ENCODE results near the gene DAPP1. TPM values are rescaled to one million over a fixed set of nuclear protein-coding genes. Genes with fewer than 3 reads are reported as not detected.

The DAPP1 gene
- total and polyA plus RNA-seq, 2 donors (not counting 3 experiments of a cell fraction or from before 2014, with no cell fraction given): not detected

- dilution Hi-C loops (cut with MboI; ENCODE audit: extremely low pct_ligation_motif_present, low sequenced_read_pairs): no loop called here
- Histone ChIP-seq H3K9me1 (replicated peaks; ENCODE audit: control insufficient read depth, extremely low read depth, insufficient read depth, low read length) (no peaks in the 10 kb centered on the region), H3K79me2 (ENCODE audit: control insufficient read depth, insufficient read depth, low read length) (no peaks in the 10 kb centered on the region), H3K9me3 (replicated peaks; ENCODE audit: control insufficient read depth, insufficient read depth, low read length) (no peaks in the 10 kb centered on the region), H3K4me3 (replicated peaks in 1 of 3; ENCODE audit: insufficient read depth in 1 of 3, low read depth in 1 of 3, low read length in 3 of 3) (no peak overlapping the region), H3K36me3 (ENCODE audit: control insufficient read depth in 2 of 2, extremely low read depth in 1 of 2, insufficient read depth in 2 of 2, low read length in 2 of 2) (no peaks in the 10 kb centered on the region), H4K20me1 (replicated peaks; ENCODE audit: control insufficient read depth, extremely low read depth, insufficient read depth, low read length) (no peaks in the 10 kb centered on the region), H2AFZ (ENCODE audit: low read depth, low read length) (no peak overlapping the region), H3K4me1 (ENCODE audit: control insufficient read depth, extremely low read depth, insufficient read depth, low read length) (no peaks in the 10 kb centered on the region), H3K9ac (replicated peaks; ENCODE audit: extremely low read depth, insufficient read depth, low read length) (no peak overlapping the region), H3K27me3 (ENCODE audit: control insufficient read depth in 2 of 2, insufficient read depth in 2 of 2, low read length in 2 of 2) (no peaks in the 10 kb centered on the region), H3K4me2 (ENCODE audit: insufficient read depth, low read length) (no peak overlapping the region), H3K27ac (ENCODE audit: insufficient read depth, low read depth, low read length) (no peak overlapping the region)
- ChIA-PET CTCF (no interaction called here), POLR2A (no interaction called here)
- FAIRE-seq (no peak), DNase-seq (ENCODE audit: low read depth, low spot score) (no peak)
- intact Hi-C loops (cut with micrococcal nuclease): no loop called here
- no TSS peak for BruUV-seq (replicated peaks)
- TF ChIP-seq POLR2AphosphoS5 (IDR thresholded peaks at IDR 0.05; ENCODE audit: insufficient read depth, low read depth, low read length): no peak
- TF ChIP-seq MYC (IDR thresholded peaks at IDR 0.05; ENCODE audit: low read depth, low read length): no peak
- TF ChIP-seq, protein P1, sequence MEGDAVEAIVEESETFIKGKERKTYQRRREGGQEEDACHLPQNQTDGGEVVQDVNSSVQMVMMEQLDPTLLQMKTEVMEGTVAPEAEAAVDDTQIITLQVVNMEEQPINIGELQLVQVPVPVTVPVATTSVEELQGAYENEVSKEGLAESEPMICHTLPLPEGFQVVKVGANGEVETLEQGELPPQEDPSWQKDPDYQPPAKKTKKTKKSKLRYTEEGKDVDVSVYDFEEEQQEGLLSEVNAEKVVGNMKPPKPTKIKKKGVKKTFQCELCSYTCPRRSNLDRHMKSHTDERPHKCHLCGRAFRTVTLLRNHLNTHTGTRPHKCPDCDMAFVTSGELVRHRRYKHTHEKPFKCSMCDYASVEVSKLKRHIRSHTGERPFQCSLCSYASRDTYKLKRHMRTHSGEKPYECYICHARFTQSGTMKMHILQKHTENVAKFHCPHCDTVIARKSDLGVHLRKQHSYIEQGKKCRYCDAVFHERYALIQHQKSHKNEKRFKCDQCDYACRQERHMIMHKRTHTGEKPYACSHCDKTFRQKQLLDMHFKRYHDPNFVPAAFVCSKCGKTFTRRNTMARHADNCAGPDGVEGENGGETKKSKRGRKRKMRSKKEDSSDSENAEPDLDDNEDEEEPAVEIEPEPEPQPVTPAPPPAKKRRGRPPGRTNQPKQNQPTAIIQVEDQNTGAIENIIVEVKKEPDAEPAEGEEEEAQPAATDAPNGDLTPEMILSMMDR (IDR thresholded peaks at IDR 0.05; ENCODE audit: extremely low read depth in 1 of 2, insufficient read depth in 1 of 2, low read depth in 1 of 2, low read length in 2 of 2): no peak
- TF ChIP-seq EZH2 (IDR thresholded peaks at IDR 0.05; ENCODE audit: borderline replicate concordance, low read depth, low read length, severe bottlenecking): no peak
These were observed 31.8 kb upstream of the DAPP1 start for GRCh38 chr4:99784842-99785241.

DNA sequence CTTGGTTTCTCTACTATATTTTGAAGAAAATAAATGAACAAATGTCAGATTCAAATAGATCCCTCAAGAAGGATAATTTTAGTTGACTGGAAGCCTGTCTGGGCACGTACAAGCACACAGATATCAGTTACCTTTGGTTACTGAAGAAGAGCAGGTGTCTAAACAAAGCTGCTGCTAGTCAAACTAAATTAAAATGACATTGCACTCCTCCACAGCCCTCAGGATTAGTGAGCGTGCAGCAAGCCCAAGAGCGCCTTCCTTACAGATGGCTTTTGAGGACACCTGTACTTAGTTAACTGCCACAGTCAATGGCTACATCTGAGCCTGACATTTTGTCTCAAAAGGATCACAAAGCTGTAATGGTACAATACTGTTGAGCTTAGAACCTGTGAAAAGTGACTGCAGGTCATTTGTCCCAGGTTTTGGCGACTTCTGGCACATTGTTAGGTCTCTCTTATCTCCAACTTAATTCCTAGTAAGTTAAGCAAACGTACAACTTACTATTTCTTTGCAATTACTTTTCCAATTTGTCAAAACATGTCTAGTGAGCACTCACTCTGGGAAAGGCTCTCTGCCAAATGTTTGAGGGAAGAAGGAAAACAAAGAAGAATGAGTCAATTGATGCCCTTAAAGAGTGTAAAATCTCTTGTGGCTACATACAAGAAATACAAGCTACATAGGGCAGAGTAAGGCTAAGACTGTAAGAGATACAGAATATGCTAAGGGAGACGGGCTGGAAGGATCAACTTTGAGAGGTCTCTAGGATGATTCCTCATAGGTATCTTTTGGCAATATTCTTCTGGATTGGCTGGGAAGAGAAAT lies 25.6 kb upstream of the DAPP1 start:
- FAIRE-seq (no peak), DNase-seq (ENCODE audit: low read depth, low spot score) (no peak)
- H3K27ac ChIP-seq (ENCODE audit: insufficient read depth, low read depth, low read length): no peak overlapping the region
- H4K20me1 ChIP-seq (replicated peaks; ENCODE audit: control insufficient read depth, extremely low read depth, insufficient read depth, low read length): no peaks in the 10 kb centered on the region
- dilution Hi-C loops (cut with MboI; ENCODE audit: extremely low pct_ligation_motif_present, low sequenced_read_pairs) (no loop called here), intact Hi-C loops (cut with micrococcal nuclease) (no loop called here)
- ChIA-PET POLR2A (no interaction called here), CTCF (interaction anchor here (1.0 kb wide), 1 partner anchor 17 kb away, joined by 4 read pairs; no protein-coding TSS in a partner anchor)
- H3K27me3 ChIP-seq (ENCODE audit: control insufficient read depth in 2 of 2, insufficient read depth in 2 of 2, low read length in 2 of 2): no peaks in the 10 kb centered on the region
- H3K4me3 ChIP-seq (replicated peaks in 1 of 3; ENCODE audit: insufficient read depth in 1 of 3, low read depth in 1 of 3, low read length in 3 of 3): no peak overlapping the region
- H3K36me3 ChIP-seq (ENCODE audit: control insufficient read depth in 2 of 2, extremely low read depth in 1 of 2, insufficient read depth in 2 of 2, low read length in 2 of 2): no peaks in the 10 kb centered on the region
- H3K9me1 ChIP-seq (replicated peaks; ENCODE audit: control insufficient read depth, extremely low read depth, insufficient read depth, low read length): no peaks in the 10 kb centered on the region
- H2AFZ ChIP-seq (ENCODE audit: low read depth, low read length): no peak overlapping the region
- no peaks in the 10 kb centered on the region for H3K4me1 ChIP-seq (ENCODE audit: control insufficient read depth, extremely low read depth, insufficient read depth, low read length)
- BruUV-seq (replicated peaks): no TSS peak
- no peak overlapping the region for H3K9ac ChIP-seq (replicated peaks; ENCODE audit: extremely low read depth, insufficient read depth, low read length)
- H3K4me2 ChIP-seq (ENCODE audit: insufficient read depth, low read length): no peak overlapping the region
- no peaks in the 10 kb centered on the region for H3K9me3 ChIP-seq (replicated peaks; ENCODE audit: control insufficient read depth, insufficient read depth, low read length)
- TF ChIP-seq, protein P1 (IDR thresholded peaks at IDR 0.05; ENCODE audit: extremely low read depth in 1 of 2, insufficient read depth in 1 of 2, low read depth in 1 of 2, low read length in 2 of 2): no peak
- TF ChIP-seq MYC (IDR thresholded peaks at IDR 0.05; ENCODE audit: low read depth, low read length): no peak
- no peak for TF ChIP-seq FOS (IDR thresholded peaks at IDR 0.05; ENCODE audit: borderline replicate concordance, insufficient read depth, low read length)
- no peak for TF ChIP-seq POLR2AphosphoS5 (IDR thresholded peaks at IDR 0.05; ENCODE audit: insufficient read depth, low read depth, low read length)
- no peak for TF ChIP-seq EZH2 (IDR thresholded peaks at IDR 0.05; ENCODE audit: borderline replicate concordance, low read depth, low read length, severe bottlenecking)
- TF ChIP-seq JUN (IDR thresholded peaks at IDR 0.05; ENCODE audit: borderline replicate concordance, insufficient read depth, insufficient read length, low read depth): no peak
- no peak for TF ChIP-seq POLR2A (IDR thresholded peaks at IDR 0.05; ENCODE audit: low read depth, low read length)
- TF ChIP-seq GATA2 (IDR thresholded peaks at IDR 0.05; ENCODE audit: insufficient read depth, insufficient read length, low read depth, low read length): no peak
- TF ChIP-seq, protein P2, sequence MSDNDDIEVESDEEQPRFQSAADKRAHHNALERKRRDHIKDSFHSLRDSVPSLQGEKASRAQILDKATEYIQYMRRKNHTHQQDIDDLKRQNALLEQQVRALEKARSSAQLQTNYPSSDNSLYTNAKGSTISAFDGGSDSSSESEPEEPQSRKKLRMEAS (IDR thresholded peaks at IDR 0.05; ENCODE audit: insufficient read depth, insufficient read length): no peak
- no peaks in the 10 kb centered on the region for H3K79me2 ChIP-seq (ENCODE audit: control insufficient read depth, insufficient read depth, low read length)
